Neural cell (in vitro differentiated cells): ENCODE measurements around the gene CCNA2.

Experiments used
- EP300 ChIP-seq: fragments of 450-650 bp; conservative IDR thresholded peaks from 2 replicates; pipeline ENCODE4 v1.6.1; 2014; ENCODE audit warnings: antibody characterized with exemption, mild to moderate bottlenecking, moderate library complexity; ENCODE audit not compliant: poor library complexity, severe bottlenecking
- EZH2 ChIP-seq: fragments of 200-600, 300-800 bp; shearing (Covaris generic), sonication (generic); IDR thresholded peaks from 2 replicates; pipeline ENCODE4 v1.6.1; 2014; ENCODE audit warnings: antibody characterized with exemption, low read length, borderline replicate concordance, mild to moderate bottlenecking; ENCODE audit not compliant: insufficient read depth, poor library complexity, severe bottlenecking
- POLR2AphosphoS5 ChIP-seq: IDR thresholded peaks from 2 replicates; pipeline ENCODE4 v1.6.1; 2012
- RAD21 ChIP-seq: fragments of 450-650 bp; conservative IDR thresholded peaks from 2 replicates; pipeline ENCODE4 v1.6.1; 2014; ENCODE audit warnings: antibody characterized with exemption, mild to moderate bottlenecking, moderate library complexity
- TAF1 ChIP-seq: IDR thresholded peaks from 2 replicates; pipeline ENCODE4 v1.6.1; 2012; ENCODE audit warnings: low read depth
- TF ChIP-seq, protein P1 (sequence below): fragments of 450-650 bp; IDR thresholded peaks from 2 replicates; pipeline ENCODE4 v1.5.1; 2014; ENCODE audit warnings: antibody characterized with exemption, mild to moderate bottlenecking, moderate library complexity; ENCODE audit not compliant: poor library complexity, severe bottlenecking

DNA sequence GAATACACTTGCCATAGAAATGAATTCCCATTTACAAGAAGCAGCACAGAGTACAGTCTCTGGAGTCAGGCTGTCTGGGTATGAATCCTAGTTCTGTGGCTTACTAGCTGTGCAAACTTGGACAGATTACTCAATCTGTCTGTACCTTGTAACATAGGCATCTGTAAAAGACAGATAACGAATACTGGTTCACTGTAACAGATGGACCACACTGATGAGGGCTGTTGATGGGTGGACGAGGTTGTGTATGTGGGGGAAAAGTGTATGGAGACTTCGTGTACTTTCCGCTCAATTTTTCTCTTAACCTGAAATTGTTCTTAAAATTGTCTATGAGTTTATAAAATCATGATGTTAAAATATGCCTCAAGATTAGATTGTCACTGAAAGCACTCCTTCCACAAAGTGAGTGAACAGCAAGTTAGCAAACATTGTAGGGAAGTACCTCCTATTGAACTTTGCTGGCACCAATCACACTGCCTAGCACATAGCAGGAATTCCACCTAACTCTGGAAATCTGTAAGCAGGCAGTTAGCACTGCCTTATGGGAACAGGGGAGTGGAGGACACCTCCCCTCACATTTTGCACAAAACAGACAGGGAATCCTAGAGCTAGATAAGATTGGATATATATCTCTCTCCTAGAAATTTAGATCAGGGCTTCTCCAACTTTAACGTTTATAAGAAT, 29.0 kb downstream of the CCNA2 start:
- TF ChIP-seq, protein P1, sequence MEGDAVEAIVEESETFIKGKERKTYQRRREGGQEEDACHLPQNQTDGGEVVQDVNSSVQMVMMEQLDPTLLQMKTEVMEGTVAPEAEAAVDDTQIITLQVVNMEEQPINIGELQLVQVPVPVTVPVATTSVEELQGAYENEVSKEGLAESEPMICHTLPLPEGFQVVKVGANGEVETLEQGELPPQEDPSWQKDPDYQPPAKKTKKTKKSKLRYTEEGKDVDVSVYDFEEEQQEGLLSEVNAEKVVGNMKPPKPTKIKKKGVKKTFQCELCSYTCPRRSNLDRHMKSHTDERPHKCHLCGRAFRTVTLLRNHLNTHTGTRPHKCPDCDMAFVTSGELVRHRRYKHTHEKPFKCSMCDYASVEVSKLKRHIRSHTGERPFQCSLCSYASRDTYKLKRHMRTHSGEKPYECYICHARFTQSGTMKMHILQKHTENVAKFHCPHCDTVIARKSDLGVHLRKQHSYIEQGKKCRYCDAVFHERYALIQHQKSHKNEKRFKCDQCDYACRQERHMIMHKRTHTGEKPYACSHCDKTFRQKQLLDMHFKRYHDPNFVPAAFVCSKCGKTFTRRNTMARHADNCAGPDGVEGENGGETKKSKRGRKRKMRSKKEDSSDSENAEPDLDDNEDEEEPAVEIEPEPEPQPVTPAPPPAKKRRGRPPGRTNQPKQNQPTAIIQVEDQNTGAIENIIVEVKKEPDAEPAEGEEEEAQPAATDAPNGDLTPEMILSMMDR, result no peak
- TF ChIP-seq POLR2AphosphoS5 (no peak), TAF1 (no peak), EZH2 (no peak), EP300 (no peak), RAD21 (no peak)
